Esophagus muscularis mucosa (tissue), 4 donors: ENCODE data around the gene ZNF787. TPM values are rescaled to one million over a fixed set of nuclear protein-coding genes. Genes with fewer than 3 reads are reported as not detected.

Experiments used
- DNase-seq: peaks from one replicate; pipeline ENCODE4 v3.0.0-alpha.2; 2017; ENCODE audit errors: extremely low spot score
- H3K27ac ChIP-seq, 4 donors: fragments of 200-600 bp; sonication (generic); replicated peaks in 1 of 4; 1 replicate in 3 of 4; 2 replicates in 1 of 4; pipeline ENCODE4 v1.5.1; 2016 to 2019; ENCODE audit warnings: mild to moderate bottlenecking in 1 of 4
- H3K27me3 ChIP-seq, 4 donors: fragments of 200-600 bp; sonication (generic); one replicate each; pipeline versions ENCODE4 v1.5.1 to v1.6.0; 2016 to 2019
- H3K36me3 ChIP-seq, 4 donors: fragments of 200-600 bp; sonication (generic); one replicate each; pipeline ENCODE4 v1.5.1; 2016 to 2019
- H3K4me1 ChIP-seq, 4 donors: fragments of 200-600 bp; sonication (generic); one replicate each; pipeline ENCODE4 v1.5.1; 2016 to 2019
- H3K4me3 ChIP-seq, 4 donors: fragments of 200-600 bp; sonication (generic); 1 replicate in 2 of 4; 2 replicates in 2 of 4; pipeline ENCODE4 v1.5.1; 2016 to 2019; ENCODE audit warnings: mild to moderate bottlenecking in 4 of 4, moderate library complexity in 1 of 4
- H3K9me3 ChIP-seq, 4 donors: fragments of 200-600 bp; sonication (generic); 1 replicate in 3 of 4; 2 replicates in 1 of 4; pipeline ENCODE4 v1.5.1; 2016 to 2019
- EP300 ChIP-seq: sonication (generic); formaldehyde crosslinking; IDR thresholded peaks from one replicate; pipeline ENCODE4 v1.6.1; 2017; ENCODE audit warnings: antibody characterized with exemption
- POLR2A ChIP-seq: fragments of 450-650 bp; IDR thresholded peaks from one replicate; pipeline ENCODE4 v1.6.1; 2017; ENCODE audit warnings: antibody characterized with exemption, moderate library complexity, mild to moderate bottlenecking, low read depth
- POLR2AphosphoS5 ChIP-seq, 2 donors: sonication (generic); formaldehyde crosslinking; IDR thresholded peaks; one replicate each; pipeline ENCODE4 v1.6.1; 2017; ENCODE audit warnings: antibody characterized with exemption in 2 of 2
- WGBS: methylation state at CpG from one replicate; pipeline ENCODE4 v1.1.5; 2018; 5-methylcytosine and 5-hydroxymethylcytosine counted together
- intact Hi-C: fragments of 100-400 bp; cut with DNase I; formaldehyde crosslinking; loops from one replicate; pipeline ENCODE4 v1.15.1; 2023
- total RNA-seq, 4 donors: library from RNA; depleted of rRNA; stranded (reverse); fragments of >200 nt; gene quantifications; one replicate each; pipeline versions ENCODE4 v1.1.0 to v1.2.1, GENCODE V29; 2016
- TF ChIP-seq, protein P1 (sequence below), 3 experiments: fragments of 200-600 bp in 2 of 3; fragments of 450-650 bp in 1 of 3; sonication (generic) in 2 of 3; IDR thresholded peaks; one replicate each; pipeline ENCODE4 v1.5.1; 2017 to 2019; ENCODE audit warnings: antibody characterized with exemption in 3 of 3, mild to moderate bottlenecking in 2 of 3, moderate library complexity in 1 of 3

The ZNF787 gene
- total RNA-seq, 4 donors from 2014 or later: 15.0 to 34.2 (median 28.4) TPM

DNA sequence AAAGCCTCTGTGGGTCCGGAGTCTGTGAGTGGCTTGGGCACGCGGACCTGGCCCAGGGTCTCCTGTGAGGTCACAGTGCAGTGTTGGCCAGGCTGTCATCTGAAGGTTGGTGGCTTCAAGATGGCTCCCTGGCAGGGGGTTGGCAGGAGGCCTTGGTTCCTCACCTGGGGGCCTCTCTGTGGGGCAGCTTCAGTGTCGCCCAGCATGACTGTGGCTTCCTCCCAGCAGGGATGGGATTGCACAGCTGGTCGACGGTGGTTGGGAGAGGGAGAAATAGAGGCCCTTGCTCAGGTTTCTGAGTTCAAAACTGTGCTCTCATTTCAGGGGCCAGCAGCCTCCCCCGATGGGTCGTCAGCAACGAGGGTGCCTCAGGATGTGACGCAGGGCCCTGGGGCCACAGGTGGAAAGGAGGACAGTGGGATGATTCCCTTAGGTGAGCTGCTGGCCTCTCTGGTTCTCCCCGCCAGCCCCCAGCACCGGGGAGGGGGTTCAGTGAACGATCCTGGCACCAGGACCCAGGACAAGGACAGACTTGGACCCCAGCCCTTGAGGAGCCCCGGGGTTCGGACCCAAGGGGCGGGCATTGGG is 37.2 kb upstream of the ZNF787 start:
- DNase-seq: no peak
- Histone ChIP-seq H3K4me3 (no peak overlapping the region), H3K27me3 (no peaks in the 10 kb centered on the region), H3K4me1 (peaks cover 0 to 13% (median 7%) of the 10 kb centered on the region in 4 donors), H3K9me3 (no peaks in the 10 kb centered on the region), H3K36me3 (peaks cover 15 to 77% (median 58%) of the 10 kb centered on the region in 4 donors), H3K27ac (no peak overlapping the region)
- WGBS: 87% methylated on average over 13 of the region's 16 CpGs
- TF ChIP-seq POLR2AphosphoS5 (IDR thresholded peaks at IDR 0.05) (no peak), POLR2A (no peak), EP300 (no peak)
- TF ChIP-seq, protein P1, sequence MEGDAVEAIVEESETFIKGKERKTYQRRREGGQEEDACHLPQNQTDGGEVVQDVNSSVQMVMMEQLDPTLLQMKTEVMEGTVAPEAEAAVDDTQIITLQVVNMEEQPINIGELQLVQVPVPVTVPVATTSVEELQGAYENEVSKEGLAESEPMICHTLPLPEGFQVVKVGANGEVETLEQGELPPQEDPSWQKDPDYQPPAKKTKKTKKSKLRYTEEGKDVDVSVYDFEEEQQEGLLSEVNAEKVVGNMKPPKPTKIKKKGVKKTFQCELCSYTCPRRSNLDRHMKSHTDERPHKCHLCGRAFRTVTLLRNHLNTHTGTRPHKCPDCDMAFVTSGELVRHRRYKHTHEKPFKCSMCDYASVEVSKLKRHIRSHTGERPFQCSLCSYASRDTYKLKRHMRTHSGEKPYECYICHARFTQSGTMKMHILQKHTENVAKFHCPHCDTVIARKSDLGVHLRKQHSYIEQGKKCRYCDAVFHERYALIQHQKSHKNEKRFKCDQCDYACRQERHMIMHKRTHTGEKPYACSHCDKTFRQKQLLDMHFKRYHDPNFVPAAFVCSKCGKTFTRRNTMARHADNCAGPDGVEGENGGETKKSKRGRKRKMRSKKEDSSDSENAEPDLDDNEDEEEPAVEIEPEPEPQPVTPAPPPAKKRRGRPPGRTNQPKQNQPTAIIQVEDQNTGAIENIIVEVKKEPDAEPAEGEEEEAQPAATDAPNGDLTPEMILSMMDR (IDR thresholded peaks at IDR 0.05): no peak
- intact Hi-C loops: no loop called here

DNA sequence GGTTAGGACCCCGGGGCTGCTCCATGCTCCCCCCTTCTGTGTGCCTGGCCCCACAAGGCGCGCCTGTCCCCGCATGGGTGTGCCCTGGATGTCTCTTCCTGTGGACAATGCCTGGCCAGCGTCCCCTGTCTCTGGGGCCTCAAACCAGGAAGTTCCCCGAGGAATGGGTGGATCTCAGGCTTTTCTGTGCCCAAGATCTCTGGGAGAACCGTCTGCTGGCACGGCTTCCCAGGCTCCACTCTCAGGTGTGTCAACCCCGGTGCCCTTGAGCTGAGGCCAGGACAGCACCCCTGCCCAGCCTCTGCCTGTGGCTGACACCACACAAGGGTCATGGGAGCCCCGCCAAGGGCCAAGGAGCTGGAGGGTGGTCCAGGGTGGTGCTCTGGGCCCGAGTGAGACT is 35.7 kb upstream of the ZNF787 start:
- peaks cover 15 to 77% (median 56%) of the 10 kb centered on the region in 4 donors for H3K36me3 ChIP-seq

DNA sequence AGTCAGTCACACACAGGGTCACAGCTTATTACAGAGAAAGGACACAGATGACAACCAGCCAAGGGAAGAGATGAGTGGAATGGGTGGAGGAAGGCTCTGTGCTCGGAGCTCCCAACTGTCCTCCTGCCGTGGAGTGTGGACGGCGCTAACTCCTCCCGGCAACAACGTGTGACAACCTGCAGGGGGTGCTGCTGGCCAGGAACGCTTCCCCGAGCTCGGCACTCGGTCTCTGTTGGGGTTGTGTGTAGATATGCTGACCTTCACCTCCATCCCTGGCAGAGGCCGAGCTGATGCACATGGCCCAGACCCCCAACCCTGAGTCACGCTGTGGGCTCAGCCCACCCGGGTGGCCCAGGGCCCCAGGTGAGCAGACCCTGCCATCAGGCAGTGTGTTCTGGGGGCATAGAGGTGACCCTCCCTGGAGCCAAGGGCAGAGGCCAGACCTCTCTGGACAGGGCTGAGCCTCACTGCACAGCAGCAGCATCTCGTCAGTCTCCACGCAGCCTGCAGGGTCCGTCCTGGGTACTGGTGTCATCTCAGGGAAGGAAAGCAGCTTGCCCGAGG is 34.1 kb upstream of the ZNF787 start:
- H3K36me3 ChIP-seq: peaks cover 15 to 66% (median 41%) of the 10 kb centered on the region in 4 donors
- DNase-seq: no peak
- H3K27me3 ChIP-seq: no peaks in the 10 kb centered on the region
- WGBS: 73% methylated on average over 9 of the region's 17 CpGs
- H3K27ac ChIP-seq: no peak overlapping the region
- no peaks in the 10 kb centered on the region for H3K9me3 ChIP-seq
- intact Hi-C loops: no loop called here
- no peak overlapping the region for H3K4me3 ChIP-seq
- peaks cover 4 to 18% (median 13%) of the 10 kb centered on the region in 4 donors for H3K4me1 ChIP-seq
- TF ChIP-seq EP300: no peak
- TF ChIP-seq, protein P1 (IDR thresholded peaks at IDR 0.05): peak; percentile 15 to 49 (median 18)
- no peak for TF ChIP-seq POLR2AphosphoS5 (IDR thresholded peaks at IDR 0.05)

More for the DNA sequence above, 35.7 kb upstream of the ZNF787 start:
- H3K4me3 ChIP-seq: no peak overlapping the region
- peak overlapping the region in 3 of 4 donors; percentile 14 to 39 (median 20) for H3K27ac ChIP-seq
- intact Hi-C loops: no loop called here
- no peak for DNase-seq
- 71% methylated on average over 9 of the region's 11 CpGs for WGBS
- TF ChIP-seq EP300 (no peak), POLR2AphosphoS5 (IDR thresholded peaks at IDR 0.05) (no peak), POLR2A (no peak)
- TF ChIP-seq, protein P1 (IDR thresholded peaks at IDR 0.05): no peak
- H3K4me1 ChIP-seq: peaks cover 0 to 16% (median 10%) of the 10 kb centered on the region in 4 donors
- H3K27me3 ChIP-seq: no peaks in the 10 kb centered on the region
- H3K9me3 ChIP-seq: no peaks in the 10 kb centered on the region

DNA sequence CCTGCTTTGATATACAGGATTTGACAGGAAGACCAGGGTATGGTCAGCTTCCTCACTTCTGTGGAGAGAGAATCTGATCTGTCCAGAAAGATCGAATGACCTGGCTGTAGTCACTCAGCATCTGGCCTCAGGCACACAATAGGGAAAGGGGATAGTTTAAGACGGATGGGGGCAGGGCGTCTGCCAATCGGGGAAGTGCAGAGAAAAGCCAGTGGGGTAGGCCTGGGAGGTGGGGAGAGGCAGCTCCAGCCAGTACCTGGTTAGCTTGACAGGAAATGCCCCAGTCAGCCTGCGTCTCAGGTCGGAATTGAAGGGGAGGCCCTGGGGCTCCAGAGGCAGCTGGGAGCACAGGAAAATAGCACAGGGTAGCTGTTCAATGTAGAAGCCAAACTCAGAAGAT is 32.4 kb upstream of the ZNF787 start:
- WGBS: 57% methylated on average over 6 of the region's 6 CpGs
- Histone ChIP-seq H3K36me3 (peaks cover 0 to 63% (median 32%) of the 10 kb centered on the region in 4 donors), H3K27ac (peak overlapping the region in 2 of 4 donors; percentile 8 to 14), H3K27me3 (no peaks in the 10 kb centered on the region), H3K9me3 (no peaks in the 10 kb centered on the region), H3K4me1 (peaks cover 7 to 21% (median 16%) of the 10 kb centered on the region in 4 donors), H3K4me3 (no peak overlapping the region)
- intact Hi-C loops: no loop called here
- DNase-seq: no peak
- TF ChIP-seq, protein P1 (IDR thresholded peaks at IDR 0.05): no peak
